A172 (cell line): Measurements from ENCODE around the gene CDCA5. TPM values are rescaled to one million over a fixed set of nuclear protein-coding genes. Genes with fewer than 3 reads are reported as not detected.
"Not testable (repeated sequence)": the region's sequence is repeated elsewhere in the genome, so short reads cannot be mapped to it uniquely, and the experiment has no call there.

Experiments
- DNase-seq: peaks from one replicate; pipeline ENCODE4 v3.0.0-alpha.2; 2015; ENCODE audit warnings: low spot score
- total RNA-seq: library from RNA; depleted of rRNA; stranded (reverse); fragments of >200 nt; shearing (Covaris generic); gene quantifications from 2 replicates; pipeline ENCODE4 v1.2.3, GENCODE V29; 2014

The CDCA5 gene
- total RNA-seq, 1 experiment from 2014 or later = 49.5 TPM

DNA sequence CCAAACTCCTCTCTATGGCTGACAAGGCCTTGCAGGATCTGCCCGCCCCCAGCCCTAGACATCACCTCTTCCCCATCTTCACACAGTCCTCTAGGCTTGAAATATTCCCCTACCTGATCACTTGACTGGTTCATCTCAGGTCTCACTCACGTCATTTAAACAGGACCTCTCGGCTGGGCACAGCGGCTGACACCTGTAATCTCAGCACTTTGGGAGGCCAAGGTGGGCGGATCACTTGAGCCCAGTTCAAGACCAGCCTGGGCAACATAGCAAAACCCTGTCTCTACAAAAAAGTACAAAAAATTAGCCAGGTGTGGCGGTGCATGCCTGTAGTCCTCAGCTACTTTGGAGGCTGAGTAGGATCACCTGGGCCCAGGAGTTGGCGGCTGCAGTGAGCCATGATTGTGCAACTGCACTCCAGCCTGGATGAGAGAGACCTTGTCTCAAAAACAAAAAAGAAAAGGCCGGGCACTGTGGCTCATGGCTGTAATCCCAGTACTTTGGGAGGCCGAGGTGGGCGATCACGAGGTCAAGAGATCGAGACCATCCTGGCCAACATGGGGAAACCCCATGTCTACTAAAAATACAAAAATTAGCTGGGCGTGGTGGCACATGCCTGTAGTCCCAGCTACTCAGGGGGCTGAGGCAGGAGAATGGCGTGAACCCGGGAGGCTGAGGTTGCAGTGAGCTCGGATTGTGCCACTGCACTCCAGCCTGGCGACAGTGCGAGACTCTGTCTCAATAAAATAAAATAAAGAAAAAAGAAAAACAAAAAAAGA, 35.2 kb upstream of the CDCA5 start:
- not testable (repeated sequence) for DNase-seq

DNA sequence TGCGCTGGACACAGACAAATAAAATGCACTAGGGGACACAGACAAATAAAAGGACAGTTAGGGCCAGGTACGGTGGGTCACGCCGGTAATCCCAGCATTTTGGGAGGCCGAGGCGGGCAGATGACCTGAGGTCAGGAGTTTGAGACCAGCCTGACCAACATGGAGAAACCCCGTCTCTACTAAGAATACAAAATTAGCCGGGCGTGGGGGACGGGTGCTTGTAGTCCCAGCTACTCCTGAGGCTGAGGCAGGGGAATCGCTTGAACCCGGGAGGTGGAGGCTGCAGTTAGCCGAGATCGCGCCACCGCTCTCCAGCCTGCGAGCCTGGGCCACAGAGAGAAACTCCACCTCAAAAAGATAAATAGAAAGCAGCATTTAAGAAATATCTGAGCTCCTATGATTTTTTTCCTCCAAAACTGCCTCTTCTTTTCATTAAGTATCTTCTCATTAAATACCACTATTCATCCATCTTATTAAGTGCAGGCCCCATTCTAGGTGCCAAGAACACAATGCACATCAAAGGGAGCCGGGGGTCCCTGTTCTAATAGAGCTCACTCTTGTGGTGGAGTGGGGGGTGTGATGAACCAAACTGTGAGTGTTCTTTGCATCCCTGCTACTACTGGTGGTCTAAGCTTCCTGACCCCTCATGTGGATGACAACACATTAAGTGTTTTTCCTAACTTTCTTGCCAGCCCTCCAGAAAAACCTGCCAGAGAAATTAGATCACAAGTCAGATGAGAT, 34.4 kb upstream of the CDCA5 start:
- no peak for DNase-seq

DNA sequence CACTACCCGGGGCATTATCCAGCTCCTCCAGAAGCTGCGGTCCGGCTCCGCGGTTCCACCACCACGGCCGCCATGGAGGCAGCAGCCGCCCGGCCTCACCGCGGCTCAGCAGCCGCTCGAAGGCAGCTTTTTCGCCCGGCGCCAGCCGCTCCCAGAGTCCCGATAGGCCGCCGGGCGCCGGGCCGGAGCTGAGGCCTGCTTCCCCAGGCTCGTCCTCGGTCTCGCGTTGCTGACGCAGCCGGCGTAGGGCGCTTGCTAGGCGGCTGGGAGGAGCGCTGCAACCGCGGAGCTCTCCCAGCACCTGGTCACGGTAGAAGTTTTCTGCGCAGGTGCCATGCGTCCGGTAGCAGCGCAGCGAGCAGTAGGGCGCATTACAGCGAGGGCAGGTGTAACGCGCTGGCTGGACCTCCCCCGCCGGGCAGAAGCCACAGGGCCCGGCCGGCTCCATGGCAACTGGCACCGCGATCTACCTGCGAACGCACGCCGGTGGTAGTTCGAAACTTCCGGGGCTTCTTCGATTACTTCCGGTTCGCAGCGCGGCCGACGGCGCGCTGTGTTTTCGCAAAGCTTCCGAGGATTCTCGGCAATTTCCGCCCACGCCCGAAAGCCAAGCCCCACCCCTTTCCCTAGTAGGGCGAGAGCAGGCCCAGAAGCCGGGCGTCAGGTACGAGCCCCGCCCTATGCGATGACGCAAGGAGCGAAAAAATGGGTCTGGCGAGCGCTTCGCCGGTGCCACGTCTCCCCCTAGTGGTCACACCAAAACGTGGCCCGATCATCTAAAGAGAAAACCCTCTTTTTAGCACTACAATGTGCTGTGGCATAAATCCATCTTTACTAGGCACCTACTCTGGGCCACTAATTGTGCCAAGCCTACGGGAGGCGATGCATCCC, 33.6 kb upstream of the CDCA5 start, which contains the start of gene ZNHIT2:
ZNHIT2 (minus strand) TSS at position 496 of the 891 bp plus-strand sequence; CDS start at position 448, 48 bp downstream.
- peak; percentile 96 for DNase-seq

DNA sequence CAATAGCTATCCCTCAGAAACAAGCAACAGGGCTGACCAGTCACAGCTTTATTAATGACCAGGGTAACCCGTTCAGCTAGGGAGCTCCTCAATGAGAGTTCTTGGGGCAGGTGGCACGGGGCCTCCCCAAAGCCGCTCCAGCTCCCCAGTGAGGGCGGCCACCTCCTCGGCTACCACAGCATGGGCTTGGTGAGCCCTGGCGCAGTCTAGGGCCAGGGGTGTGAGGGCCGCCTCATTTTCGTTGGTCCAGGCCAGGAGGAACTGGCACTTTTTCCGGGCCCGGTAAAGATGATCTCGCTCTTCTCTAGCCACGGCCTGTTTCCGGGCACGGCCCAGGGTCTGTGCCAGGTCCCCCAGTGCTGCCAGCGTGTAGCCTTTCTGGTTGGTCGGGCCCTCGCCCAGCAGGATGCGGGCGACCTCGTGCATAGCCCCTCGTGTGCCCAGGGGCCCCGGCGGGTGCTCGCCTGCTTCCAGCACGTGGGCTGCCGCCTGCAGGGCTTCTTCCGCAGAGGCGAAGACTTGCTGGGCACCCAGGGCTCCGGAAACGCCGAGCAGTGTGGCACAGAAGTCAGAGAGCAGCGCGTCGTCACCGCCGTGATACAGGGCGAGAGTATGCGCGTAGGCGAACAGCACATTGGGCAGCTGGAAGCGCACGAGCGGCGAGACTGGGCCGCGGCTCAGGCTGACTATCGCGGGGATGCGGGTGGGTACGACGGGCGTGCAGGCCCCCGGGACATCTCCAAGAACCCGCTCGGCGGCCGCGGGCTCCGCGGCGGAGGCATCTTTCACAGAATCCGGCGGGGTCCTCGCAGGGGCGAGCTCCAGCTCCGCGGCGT, 32.7 kb upstream of the CDCA5 start:
- no peak for DNase-seq

DNA sequence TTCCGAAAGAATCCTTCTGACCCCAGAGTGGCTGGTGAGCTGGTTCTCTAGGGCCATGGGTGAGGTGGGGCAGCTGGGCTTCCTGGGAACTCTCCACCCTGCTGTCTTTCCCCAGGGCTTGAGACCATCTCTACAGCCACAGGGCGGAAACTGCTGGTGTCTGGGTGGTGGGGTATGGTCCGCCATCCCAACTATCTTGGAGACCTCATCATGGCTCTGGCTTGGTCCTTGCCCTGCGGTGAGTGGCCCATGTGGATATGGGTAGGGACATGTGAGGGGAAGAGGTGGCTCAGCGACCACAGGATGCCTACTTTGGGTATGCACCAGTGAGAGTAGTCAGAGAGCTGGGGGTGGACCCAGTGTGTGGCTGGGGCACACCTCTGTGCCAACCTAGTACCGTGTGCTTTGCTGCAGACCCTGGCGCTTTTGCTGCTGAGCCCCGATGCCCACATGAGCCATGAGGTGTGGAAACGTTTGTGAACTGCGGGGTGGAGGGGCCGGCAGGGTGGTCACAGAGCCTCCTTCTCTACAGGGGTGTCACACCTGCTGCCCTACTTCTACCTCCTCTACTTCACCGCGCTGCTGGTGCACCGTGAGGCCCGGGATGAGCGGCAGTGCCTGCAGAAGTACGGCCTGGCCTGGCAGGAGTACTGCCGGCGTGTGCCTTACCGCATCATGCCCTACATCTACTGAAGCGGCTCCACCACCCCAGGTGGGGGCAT, 31.7 kb upstream of the CDCA5 start:
- DNase-seq = no peak

DNA sequence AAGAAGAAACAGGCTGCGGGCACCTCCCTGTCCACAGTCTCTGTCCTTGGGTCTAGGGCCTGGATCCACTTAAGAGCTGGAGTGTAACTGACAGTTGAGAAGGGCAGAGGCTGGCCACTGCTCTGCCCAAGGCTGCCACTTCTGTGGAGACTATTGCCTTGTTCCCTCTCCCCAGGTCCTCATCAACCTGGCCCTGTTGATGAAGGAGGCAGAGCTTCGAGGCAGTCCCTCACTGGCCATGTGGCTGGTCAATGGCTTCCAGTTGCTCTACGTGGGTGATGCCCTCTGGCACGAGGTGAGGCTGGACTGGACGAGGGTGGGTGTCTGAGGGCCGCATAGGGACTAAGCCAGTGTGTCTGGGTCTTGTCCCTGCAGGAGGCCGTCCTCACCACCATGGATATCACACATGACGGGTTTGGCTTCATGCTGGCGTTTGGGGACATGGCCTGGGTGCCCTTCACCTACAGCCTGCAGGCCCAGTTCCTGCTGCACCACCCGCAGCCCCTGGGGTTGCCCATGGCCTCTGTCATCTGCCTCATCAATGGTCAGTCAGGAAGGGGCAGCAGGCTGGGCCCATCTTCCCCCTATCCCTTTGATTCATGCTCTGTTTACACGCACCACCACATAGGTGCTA, 30.8 kb upstream of the CDCA5 start:
- no peak for DNase-seq

DNA sequence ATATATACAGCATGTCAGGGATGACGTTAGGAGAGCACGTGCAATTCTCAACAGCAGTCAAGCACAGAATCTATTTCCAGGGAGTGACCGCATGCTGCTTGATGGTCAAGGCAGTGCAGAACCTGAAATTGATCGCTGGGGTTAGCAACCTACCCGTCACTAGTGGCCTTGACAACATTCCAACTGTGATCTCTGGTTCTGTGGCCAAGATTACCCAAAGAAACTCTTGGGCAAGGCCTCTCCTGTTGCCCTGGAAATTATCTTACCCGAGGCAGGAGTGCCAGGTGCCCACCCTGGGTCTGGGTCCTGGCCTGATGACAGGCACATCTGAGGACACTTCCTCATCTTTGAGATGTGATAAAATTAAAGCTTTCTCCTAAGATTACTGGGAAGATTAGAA, 30.0 kb upstream of the CDCA5 start:
- DNase-seq = no peak

DNA sequence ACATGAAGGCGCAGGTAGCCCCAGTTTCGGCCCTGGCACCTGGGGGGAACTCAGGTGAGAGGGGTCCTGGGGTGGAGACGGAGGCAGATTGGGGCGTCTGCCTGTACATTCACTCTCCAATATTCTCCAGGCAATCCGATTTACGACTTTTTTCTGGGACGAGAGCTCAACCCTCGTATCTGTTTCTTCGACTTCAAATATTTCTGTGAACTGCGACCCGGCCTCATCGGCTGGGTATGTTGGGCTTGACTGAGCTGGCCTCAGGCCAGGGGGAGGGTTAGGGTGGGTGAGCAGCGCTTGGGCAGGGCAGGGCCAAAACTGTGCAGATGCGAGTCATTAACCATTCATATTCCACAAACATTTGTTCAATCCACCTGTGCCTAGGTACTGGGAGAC, 29.5 kb upstream of the CDCA5 start:
- no peak for DNase-seq

DNA sequence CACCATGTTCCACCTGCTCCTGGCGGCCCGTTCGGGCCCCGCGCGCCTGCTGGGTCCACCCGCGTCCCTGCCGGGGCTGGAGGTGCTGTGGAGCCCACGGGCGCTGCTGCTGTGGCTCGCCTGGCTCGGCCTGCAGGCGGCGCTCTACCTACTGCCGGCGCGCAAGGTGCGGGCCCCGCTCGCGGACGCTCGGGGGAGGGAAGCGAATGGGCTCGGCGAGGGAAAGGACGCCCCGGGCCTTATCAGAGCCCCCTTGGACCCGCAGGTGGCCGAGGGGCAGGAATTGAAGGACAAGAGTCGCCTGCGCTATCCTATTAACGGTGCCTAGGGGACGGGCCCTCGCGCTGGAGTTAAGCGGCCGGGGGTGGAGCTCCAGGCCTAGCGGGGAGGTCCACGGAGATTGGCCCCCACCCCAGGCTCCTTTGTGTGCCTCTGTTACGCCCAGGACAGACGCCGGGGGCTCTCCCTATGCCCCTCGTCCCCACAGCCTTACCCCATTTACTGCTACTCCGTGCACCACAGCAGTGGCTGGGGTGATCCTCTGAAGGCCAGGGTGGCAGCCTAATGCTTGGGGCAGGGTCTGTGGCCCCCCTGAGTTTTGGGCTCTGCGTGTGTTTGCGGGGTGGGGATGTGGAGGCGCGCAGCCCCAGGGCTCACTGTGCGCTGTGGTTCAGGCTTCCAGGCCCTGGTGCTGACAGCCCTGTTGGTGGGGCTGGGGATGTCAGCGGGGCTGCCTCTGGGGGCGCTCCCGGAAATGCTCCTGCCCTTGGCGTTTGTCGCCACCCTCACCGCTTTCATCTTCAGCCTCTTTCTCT, 28.9 kb upstream of the CDCA5 start:
- DNase-seq = no peak

DNA sequence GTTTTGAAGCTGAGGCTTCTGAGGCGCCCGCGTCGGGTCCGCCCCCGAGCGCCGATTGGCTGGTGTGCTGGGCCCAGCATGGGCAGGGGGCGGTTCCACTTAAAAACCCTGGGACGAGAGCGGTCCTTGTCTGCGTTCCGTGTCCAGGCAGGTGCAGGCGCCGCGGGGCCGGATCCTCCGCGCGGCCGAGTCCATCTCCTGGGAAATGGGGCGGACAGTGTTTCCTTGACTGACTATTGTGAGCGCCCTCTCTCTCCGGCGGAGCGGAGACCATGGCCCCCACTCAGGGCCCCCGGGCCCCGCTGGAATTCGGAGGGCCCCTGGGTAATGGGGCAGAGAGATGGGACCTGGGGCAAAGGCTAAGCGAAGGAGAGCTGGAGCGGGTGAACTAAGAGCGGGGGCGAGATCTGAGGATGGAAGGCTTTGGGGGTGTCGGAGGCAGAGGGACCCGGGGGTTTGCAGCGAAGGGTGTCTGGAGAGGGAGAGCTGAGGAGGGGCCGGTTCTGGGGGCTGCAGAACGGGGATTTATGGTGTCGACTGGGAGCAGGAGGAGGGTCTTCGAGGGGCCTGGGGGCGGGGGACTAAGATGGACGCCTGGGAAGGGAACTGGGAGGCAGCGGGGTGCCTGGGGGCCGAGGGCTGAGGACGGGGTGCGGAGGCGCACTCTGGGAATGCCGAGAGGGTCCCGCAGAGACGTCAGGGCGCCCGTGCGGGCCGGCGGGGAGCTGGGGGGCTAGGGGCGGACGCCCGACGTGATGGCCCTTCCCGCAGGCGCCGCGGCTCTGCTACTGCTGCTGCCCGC, 28.1 kb upstream of the CDCA5 start, which contains the start of gene TM7SF2:
TM7SF2 (plus strand) TSS at position 129 of the 802 bp plus-strand sequence; CDS start at position 273, 144 bp downstream.
- no peak for DNase-seq

DNA sequence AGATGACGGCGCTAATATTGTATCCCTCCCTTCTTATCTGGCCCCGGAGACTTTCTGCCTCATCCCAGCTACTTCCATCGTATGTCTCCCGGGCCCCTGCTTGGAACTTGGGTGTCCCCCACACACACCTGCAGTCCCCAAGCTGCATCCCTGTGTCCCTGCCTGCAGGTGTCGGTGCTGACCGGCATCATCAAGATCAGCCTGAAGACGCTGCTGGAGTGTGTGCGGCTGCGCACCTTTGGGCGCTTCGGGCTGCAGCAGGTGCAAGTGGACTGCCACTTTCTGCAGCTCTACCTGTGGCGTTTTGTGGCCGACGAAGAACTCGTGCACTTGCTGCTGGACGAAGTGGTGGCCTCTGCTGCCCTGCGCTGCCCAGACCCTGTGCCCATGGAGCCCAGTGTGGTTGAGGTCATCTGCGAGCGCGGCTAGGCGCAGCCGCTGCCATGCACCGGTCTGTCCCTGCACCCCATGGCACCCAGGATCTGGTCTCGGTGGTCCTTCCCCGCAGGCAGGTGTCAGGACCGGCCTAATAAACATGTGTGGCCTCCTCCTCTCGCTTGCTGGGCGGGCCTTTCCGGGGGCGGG, 27.4 kb upstream of the CDCA5 start:
- no peak for DNase-seq

DNA sequence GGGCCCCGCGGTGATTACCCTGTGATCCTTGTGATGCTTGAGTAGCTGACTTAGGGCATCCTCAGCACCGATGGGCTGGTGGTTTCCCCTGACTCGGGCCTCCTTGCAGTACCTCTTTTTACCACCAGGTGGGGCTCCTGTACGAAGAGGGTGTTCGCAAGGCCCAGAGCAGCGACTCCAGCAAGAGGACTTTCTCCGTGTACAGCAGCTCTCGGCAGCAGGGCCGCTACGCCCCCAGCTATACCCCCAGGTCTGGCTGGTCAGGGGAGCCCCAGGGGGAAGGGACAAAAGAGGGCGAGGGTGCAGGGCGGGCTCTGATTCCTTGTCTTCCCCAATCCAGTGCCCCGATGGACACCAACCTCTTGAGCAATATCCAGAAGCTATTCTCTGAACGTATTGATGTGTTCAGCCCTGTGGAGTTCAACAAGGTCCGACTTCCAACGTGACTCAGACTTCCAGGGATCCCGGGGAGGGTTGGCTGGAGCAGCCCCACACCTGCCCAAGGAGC, 26.6 kb upstream of the CDCA5 start:
- DNase-seq = peak; percentile 75

DNA sequence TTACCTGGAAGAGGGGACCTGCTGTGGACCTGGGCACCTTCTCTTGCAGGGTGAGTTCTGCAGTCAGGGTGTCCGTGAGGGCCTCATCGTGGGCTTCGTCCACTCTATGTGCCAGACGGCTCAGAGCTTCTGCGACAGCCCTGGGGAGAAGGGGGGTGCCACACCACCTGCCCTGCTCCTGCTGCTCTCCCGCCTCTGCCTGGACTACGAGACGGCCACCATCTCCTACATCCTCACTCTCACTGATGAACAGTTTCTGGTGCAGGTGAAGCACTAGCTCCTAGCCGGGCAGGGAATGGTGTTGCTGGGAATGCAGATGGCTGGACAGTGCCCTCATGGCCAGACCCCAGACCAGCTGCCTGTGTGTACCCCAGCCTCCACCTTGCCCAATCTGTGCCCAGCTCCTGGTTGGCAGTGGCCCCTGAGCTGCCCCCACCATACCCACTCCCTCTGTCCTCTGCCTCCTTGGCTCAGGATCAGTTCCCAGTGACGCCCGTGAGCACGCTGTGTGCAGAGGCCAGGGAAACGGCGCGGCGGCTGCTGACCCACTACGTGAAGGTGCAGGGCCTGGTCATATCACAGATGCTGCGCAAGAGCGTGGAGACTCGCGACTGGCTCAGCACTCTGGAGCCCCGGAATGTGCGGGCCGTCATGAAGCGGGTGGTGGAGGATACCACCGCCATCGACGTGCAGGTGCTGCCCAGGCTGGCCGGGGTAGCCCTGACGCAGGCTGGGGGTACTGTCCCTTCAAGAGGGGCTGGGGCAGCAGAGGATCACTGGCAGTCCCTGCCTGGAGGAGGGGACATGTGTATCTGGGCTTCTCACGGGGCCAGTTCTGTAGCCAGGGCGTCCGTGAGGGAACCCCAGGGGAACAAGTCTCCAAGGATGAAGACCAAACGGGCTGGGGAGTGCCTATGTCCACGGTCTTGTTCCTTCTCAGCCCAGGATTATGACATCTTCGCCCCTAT, 25.7 kb upstream of the CDCA5 start:
- DNase-seq = no peak

DNA sequence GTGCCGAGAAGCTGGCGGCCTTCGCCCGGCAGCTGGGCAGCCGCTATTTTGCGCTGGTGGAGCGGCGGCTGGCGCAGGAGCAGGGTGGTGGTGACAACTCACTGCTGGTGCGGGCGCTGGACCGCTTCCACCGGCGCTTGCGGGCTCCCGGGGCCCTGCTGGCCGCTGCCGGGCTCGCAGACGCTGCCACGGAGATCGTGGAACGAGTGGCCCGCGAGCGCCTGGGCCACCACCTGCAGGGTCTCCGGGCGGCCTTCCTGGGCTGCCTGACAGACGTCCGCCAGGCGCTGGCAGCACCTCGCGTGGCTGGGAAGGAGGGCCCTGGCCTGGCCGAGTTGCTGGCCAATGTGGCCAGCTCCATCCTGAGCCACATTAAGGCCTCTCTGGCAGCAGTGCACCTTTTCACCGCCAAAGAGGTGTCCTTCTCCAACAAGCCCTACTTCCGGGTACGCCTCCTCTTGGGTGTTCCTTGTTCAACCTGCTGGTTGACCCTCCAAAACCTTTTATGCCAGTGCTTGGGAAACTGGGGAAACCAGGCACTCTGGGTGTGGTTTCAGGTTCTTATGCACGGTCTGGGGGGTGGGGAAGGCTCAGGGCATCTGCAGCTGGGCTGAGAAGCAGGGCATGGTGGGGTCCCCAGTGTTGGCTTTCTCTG, 24.8 kb upstream of the CDCA5 start:
- no peak for DNase-seq

DNA sequence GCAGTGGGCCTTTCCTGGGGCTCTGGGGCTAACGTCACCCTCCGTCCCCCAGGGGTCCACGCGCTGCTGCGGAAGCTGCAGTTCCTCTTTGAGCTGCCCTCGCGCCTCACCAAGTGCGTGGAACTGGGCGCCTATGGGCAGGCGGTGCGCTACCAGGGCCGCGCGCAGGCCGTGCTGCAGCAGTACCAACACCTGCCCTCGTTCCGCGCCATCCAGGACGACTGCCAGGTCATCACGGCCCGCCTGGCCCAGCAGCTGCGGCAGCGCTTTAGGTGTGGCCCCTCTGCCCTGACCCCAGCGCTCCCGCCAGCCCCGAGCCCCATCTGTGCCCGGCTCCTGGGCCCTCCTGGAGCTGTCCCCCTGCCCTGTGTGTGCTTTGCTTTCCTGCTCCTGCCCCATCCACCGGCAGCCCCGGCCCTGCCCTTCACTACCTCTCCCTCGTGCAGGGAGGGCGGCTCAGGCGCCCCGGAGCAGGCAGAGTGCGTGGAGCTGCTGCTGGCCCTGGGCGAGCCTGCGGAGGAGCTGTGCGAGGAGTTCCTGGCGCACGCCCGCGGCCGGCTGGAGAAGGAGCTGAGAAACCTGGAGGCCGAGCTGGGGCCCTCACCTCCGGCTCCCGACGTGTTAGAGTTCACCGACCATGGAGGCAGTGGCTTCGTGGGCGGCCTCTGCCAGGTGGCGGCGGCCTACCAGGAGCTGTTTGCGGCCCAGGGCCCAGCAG, 24.1 kb upstream of the CDCA5 start:
- no peak for DNase-seq
